Upper lobe of right lung (tissue), 1 donor: ENCODE data around the gene SST. TPM values are rescaled to one million over a fixed set of nuclear protein-coding genes. Genes with fewer than 3 reads are reported as not detected.

Source experiments
- ATAC-seq: fragments of 200-7000 bp; cut with Tn5 transposase; one replicate; pipeline ENCODE4 v1.9.1; 2020; ENCODE audit warnings: mild to moderate bottlenecking, moderate library complexity
- DNase-seq: peaks from one replicate; pipeline ENCODE4 v3.0.0-alpha.2; 2020
- H3K27ac ChIP-seq: fragments of 200-600 bp; one replicate; pipeline ENCODE4 v1.8.0; 2022
- H3K27me3 ChIP-seq: fragments of 200-600 bp; one replicate; pipeline ENCODE4 v1.8.0; 2022; ENCODE audit warnings: mild to moderate bottlenecking
- H3K36me3 ChIP-seq: fragments of 200-600 bp; one replicate; pipeline ENCODE4 v1.8.0; 2022
- H3K4me1 ChIP-seq: fragments of 200-600 bp; one replicate; pipeline ENCODE4 v1.8.0; 2022
- H3K4me3 ChIP-seq: fragments of 200-600 bp; one replicate; pipeline ENCODE4 v1.8.0; 2022; ENCODE audit warnings: mild to moderate bottlenecking
- H3K9me3 ChIP-seq: fragments of 200-600 bp; one replicate; pipeline ENCODE4 v1.8.0; 2022
- intact Hi-C: fragments of 100-400 bp; cut with DNase I; formaldehyde crosslinking; loops from one replicate; pipeline ENCODE4 v1.11.0; 2022
- total RNA-seq: library from RNA; stranded (reverse); fragmentation: NEBNext Ultra II Directional; extraction: Animal tissue kit (Norgen Biotek cat#: 25700); gene quantifications from one replicate; pipeline ENCODE4 v1.2.1, GENCODE V29; 2021
- TF ChIP-seq, protein P1 (sequence below): fragments of 200-600 bp; IDR thresholded peaks from one replicate; pipeline ENCODE4 v1.8.0; 2022; ENCODE audit warnings: antibody characterized with exemption
- donor health status: DM: no; HTN: yes; CAD: no; lungs with severe emphysema.

Gene SST
- total RNA-seq, 1 donor from 2014 or later, result not detected

DNA sequence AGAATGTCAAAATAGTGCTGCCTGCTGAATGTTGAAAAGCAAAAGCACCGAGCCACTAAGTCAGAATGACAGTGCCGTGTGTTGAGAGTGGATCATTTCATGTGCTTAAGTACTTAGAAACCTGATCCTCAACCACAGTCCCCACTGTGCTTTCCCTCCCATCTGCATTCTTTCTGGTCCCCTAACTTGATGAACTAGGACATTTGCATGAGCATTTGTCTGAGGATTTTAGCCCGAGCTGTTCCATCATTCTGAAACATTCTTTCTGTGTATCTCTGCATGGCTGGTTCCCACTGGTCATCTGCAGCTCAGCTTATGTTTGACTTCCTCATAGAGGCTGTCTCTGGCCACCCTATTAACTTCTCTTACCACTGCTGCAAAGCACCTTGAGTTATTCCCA is 42.0 kb downstream of the SST start:
- Histone ChIP-seq H3K27ac (no peak overlapping the region), H3K27me3 (peaks cover 6% of the 10 kb centered on the region), H3K36me3 (no peaks in the 10 kb centered on the region), H3K4me3 (no peak overlapping the region), H3K9me3 (no peaks in the 10 kb centered on the region), H3K4me1 (no peaks in the 10 kb centered on the region)
- ATAC-seq (no peak), DNase-seq (no peak)
- TF ChIP-seq, protein P1, sequence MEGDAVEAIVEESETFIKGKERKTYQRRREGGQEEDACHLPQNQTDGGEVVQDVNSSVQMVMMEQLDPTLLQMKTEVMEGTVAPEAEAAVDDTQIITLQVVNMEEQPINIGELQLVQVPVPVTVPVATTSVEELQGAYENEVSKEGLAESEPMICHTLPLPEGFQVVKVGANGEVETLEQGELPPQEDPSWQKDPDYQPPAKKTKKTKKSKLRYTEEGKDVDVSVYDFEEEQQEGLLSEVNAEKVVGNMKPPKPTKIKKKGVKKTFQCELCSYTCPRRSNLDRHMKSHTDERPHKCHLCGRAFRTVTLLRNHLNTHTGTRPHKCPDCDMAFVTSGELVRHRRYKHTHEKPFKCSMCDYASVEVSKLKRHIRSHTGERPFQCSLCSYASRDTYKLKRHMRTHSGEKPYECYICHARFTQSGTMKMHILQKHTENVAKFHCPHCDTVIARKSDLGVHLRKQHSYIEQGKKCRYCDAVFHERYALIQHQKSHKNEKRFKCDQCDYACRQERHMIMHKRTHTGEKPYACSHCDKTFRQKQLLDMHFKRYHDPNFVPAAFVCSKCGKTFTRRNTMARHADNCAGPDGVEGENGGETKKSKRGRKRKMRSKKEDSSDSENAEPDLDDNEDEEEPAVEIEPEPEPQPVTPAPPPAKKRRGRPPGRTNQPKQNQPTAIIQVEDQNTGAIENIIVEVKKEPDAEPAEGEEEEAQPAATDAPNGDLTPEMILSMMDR, result no peak
- intact Hi-C loops, result no loop called here

GRCh38 chr3:187626581-187626980 is 43.6 kb downstream of the SST start:
- H3K9me3 ChIP-seq, result no peaks in the 10 kb centered on the region
- peaks cover 6% of the 10 kb centered on the region for H3K27me3 ChIP-seq
- TF ChIP-seq, protein P1, result no peak
- no peak for DNase-seq
- H3K36me3 ChIP-seq, result no peaks in the 10 kb centered on the region
- H3K27ac ChIP-seq, result no peak overlapping the region
- H3K4me1 ChIP-seq, result no peaks in the 10 kb centered on the region
- ATAC-seq, result no peak
- intact Hi-C loops, result no loop called here
- no peak overlapping the region for H3K4me3 ChIP-seq

- TF ChIP-seq, protein P1, result no peak
- ATAC-seq (peak; percentile 62), DNase-seq (no peak)
- no peak overlapping the region for H3K4me3 ChIP-seq
- H3K4me1 ChIP-seq, result no peaks in the 10 kb centered on the region
- no peak overlapping the region for H3K27ac ChIP-seq
- peaks cover 6% of the 10 kb centered on the region for H3K27me3 ChIP-seq
- intact Hi-C loops, result no loop called here
- no peaks in the 10 kb centered on the region for H3K36me3 ChIP-seq
- no peaks in the 10 kb centered on the region for H3K9me3 ChIP-seq
Measured at GRCh38 chr3:187624588-187624987, 45.6 kb downstream of the SST start.

- Histone ChIP-seq H3K9me3 (no peaks in the 10 kb centered on the region), H3K4me3 (no peak overlapping the region), H3K27ac (no peak overlapping the region), H3K4me1 (no peaks in the 10 kb centered on the region), H3K27me3 (peaks cover 6% of the 10 kb centered on the region), H3K36me3 (no peaks in the 10 kb centered on the region)
- TF ChIP-seq, protein P1, result no peak
- DNase-seq, result no peak
- ATAC-seq, result no peak
- intact Hi-C loops, result no loop called here
Measured at GRCh38 chr3:187623285-187623814, 46.8 kb downstream of the SST start.

DNA sequence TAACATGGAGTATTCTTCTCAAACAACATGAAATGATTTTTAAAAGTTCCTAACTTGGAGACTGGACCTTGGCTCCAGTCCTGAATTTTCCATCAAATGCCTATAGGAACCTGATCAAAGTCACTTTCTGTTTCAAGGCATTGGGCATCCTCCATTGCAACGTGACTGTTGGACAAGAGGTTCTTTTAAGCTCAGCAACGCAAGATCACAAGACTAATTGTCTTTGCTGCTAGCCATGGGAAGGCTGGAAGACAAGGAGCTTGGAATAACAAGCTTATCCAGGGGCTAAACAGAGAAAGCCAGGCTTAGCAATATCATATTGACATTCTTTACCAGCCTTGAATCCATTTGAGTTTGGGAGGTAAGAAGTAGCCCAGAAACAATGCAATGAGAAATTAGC is 48.3 kb downstream of the SST start:
- no peaks in the 10 kb centered on the region for H3K4me1 ChIP-seq
- H3K27me3 ChIP-seq, result peaks cover 6% of the 10 kb centered on the region
- no peak overlapping the region for H3K4me3 ChIP-seq
- intact Hi-C loops, result no loop called here
- no peaks in the 10 kb centered on the region for H3K36me3 ChIP-seq
- H3K9me3 ChIP-seq, result no peaks in the 10 kb centered on the region
- DNase-seq, result no peak
- ATAC-seq, result no peak
- no peak overlapping the region for H3K27ac ChIP-seq
- TF ChIP-seq, protein P1, result no peak

DNA sequence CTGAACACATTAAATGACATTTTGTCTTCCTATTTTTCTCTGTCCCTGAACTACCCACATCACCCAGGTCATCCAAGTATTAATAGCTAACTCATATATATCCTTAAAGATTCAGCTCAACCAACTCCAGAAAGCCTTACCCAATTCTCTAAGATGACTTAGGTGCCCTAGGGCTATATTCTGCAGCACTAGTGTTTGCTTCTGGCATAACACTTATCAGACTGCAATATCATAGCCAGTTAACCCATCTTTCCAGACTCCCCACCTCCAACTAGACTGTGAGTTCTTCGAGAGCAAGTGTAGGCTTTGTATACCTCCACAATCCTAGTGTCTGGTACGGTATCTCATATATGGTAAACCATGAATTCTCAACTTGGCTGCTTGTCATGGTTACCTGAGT is 50.7 kb downstream of the SST start:
- ATAC-seq (no peak), DNase-seq (no peak)
- H3K27me3 ChIP-seq, result peaks cover 6% of the 10 kb centered on the region
- intact Hi-C loops, result no loop called here
- no peaks in the 10 kb centered on the region for H3K36me3 ChIP-seq
- no peak overlapping the region for H3K27ac ChIP-seq
- no peak overlapping the region for H3K4me3 ChIP-seq
- no peaks in the 10 kb centered on the region for H3K9me3 ChIP-seq
- TF ChIP-seq, protein P1, result no peak
- no peaks in the 10 kb centered on the region for H3K4me1 ChIP-seq
